CD4-positive, alpha-beta T cell treated with Interleukin-17A for 4 hours (primary cell): ENCODE results near the gene CALML6.

Experiments
- DNase-seq: peaks from one replicate; pipeline ENCODE4 v3.0.0-alpha.2; 2020; ENCODE audit warnings: mixed read lengths

Gene CALML6

DNA sequence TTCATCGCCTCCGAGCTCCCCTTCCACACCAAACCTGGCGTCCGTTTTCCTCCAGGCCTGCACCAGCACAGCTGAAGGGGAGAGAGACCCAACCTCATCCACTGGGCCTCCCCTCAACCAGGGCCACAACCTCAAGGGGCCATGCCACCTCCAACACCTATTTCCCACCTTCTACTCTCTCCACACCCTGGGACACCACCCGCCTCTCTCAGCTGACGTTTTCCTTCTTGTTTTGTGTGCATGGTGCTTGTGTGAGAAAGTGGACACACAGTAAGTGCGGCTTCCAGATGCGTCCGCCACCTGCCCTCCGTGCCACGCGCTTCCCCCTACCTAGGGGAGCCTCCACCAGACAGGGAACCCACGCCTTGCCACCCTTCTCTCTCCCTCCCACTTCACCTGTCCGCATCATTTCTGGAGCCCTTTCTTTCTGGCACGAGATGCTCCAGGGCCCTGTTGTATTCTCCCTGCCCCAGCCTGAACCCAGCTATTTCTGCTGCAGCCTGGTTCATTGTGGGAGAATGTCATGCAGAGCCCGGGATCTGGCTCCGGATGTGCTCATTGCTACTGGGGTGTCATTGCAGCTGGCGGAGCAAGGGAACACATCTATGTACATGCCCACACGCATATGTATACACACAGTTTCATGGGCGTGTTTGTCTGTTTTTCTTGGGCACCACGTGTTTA is 22.8 kb upstream of the CALML6 start:
- peak; percentile 19 for DNase-seq

DNA sequence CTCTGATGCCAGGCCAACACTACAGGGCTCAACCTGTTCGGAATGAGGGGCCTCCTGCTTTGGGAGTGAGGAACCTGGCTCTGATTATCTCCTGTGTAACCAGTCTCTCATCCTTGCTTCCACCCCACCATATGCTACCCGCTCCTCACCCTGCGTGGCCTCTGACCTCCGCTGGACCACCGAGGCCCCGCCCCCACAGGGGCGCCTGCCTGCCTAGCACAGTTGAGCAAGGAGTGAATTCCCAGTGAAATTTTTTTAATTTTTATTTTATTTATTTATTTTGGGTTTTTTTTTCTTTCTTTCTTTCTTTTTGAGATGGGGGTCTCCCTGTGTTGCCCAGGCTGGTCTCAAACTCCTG is 22.3 kb upstream of the CALML6 start:
- DNase-seq: no peak

DNA sequence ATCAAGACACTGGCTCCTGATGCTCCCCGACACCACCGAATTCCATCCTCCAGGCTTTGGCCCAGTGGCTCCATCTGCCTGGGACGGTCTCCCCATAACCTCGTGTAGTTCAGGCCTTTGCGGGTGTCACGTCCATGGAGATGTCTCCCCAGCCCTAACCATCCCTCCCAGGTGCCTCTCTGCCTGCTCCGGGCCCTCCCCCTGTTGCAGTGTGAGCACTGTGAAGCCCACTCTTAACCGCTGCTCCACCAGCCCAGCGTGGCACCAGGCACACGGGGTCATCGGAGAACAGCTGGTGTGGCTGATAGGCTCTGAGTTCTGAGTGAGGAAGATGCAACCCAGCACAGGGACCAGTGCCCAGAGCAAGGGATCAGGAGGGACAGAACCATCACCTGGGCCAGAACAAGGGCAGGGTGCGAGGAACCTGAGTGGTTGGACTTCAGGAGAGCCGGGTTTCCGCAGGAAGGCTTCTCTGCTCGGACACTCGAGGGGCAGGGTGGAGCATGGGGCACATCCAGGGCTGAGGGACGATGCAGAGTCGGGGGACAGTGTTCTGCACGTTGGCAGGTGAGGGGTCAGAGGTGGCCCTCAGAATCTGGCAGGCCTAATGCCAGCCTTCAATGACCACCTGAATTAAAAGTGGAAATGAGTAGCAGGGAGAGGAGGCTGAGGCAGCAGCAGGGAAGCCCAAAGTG is 21.6 kb upstream of the CALML6 start:
- DNase-seq: no peak

DNA sequence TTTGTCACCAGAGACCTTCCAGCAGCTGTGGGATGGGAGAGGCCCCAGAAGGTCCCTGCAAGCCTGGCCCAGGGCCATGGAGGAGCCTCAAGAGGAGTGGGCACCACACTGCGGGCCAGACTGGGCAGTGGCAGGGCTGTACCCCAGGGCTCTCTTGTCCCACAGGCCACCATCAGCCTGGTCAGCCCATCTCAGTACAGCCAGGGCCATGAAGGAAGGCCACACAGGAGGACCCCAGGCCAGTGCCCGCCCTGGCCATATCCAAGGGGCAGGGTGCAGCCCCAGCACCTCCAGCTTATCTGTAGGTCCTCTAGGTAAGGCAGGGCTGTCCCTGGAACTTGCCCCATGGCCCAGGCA is 21.1 kb upstream of the CALML6 start:
- DNase-seq: no peak

DNA sequence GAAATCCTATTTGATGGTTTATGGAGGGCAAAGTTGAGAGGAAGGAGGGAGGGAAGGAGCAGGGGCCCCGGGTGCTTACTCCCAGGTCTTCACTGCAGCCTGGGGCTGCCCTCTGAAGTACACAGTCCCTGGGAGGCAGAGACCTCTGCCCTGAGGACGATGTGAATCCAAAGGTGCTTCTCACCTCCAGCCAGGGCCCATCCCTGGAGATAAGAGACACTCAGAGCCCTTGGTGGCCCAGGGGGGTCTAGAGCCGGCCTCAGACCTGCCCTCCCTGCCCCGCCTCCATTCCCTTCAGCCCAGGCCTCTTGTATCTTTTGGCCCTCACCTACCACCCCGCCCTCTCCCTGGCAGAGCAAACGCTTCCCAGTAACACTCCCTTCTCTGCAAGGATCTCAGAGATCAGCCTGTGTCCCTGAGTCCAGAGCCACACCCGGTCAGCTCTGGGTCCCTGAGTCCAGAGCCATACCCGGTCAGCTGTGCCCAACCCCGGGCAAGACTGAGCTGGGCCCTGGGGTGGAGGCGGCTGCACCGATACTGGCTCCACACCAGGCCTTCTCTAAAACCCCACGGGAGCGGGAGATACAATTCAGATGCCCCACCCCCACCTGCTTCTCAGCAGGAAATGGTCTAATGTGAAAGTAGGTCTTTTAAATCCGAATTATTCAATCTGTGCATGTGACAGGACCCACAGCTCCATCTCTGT is 20.6 kb upstream of the CALML6 start:
- peak; percentile 40 for DNase-seq

DNA sequence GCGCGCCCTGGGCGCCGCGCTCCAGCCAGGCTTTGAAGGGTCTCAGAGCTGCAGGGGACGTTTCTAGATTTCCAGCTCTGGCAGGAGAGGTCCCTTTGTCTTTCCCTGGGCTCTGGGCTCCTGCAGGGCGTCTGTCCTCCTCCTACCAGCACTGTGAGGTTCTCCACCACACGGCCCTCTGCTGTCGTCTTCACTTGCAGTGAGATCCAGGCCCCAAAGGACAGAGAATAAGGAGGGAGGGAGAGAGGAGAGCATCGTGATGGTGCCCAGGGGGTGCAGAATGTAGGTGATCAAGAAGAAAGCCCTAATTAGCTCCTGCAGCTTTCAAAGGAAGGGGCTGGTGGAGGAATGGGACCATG is 20.0 kb upstream of the CALML6 start:
- no peak for DNase-seq

DNA sequence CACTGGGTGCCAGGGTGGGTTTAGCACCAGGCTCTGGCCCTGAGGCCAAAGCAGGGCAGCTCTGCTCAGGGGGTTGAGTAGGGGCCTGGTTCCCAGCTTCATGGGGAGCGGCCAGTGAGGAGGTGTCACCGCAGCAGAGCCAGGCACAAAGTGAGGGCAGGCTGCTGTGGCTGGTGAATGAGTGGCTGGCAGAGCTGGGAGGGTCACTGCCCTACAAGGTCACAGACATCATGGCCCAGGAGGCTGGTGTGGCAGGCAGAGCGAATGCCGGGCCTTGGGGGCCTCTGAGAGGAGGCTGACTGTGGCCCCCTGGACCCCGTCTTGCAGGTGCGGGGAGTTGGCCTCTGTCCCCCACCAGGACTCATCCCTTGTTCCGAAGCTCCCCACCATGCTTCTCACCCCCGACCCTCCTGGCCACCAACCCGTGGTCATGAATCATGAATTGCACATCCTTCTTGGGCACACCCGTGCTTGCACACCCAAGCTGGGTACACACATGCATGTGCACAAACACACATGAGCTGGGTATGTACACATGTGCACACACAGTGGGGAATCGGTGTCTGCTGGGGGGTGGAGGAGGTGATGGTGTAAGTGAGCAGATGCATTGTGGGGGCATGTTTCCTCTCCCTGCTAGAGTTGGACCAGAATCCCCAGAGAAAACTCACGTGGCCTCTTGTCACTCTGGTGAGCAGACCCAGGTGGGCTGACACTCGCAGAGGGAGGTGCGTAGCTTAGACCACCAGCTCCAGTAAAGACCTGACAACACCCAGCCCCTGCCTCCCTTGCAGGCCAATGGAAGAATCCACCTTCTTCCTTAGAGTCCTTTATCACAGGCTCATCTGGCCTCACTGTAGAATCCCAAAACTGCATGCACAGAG is 19.4 kb upstream of the CALML6 start:
- DNase-seq: no peak

DNA sequence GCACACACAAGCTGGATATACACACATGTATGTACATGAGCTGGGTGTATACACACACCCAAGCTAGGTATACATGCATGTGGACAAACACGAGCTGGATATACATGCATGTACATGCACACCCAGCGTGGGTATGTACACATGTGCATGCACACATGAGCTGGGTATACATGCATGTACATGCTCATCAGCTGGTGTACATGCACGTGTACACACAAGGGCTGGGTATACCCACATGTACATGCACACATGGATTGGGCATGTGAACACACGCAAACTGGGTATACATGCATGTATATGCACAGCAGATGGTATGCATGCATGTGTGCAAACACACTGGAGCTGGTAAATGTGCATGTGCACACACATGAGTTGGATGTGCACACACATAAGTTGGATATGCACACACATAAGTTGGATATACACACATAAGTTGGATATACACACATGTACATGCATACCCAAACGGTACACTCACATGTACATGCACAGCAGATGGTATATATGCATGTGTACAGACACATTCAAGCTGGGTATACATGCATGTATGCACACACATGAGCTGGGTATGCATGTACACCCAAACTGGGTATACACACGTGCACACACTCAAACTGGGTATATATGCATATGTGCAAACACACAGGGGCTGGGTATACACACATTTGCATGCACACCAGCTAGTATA is 16.7 kb upstream of the CALML6 start:
- DNase-seq: no peak

DNA sequence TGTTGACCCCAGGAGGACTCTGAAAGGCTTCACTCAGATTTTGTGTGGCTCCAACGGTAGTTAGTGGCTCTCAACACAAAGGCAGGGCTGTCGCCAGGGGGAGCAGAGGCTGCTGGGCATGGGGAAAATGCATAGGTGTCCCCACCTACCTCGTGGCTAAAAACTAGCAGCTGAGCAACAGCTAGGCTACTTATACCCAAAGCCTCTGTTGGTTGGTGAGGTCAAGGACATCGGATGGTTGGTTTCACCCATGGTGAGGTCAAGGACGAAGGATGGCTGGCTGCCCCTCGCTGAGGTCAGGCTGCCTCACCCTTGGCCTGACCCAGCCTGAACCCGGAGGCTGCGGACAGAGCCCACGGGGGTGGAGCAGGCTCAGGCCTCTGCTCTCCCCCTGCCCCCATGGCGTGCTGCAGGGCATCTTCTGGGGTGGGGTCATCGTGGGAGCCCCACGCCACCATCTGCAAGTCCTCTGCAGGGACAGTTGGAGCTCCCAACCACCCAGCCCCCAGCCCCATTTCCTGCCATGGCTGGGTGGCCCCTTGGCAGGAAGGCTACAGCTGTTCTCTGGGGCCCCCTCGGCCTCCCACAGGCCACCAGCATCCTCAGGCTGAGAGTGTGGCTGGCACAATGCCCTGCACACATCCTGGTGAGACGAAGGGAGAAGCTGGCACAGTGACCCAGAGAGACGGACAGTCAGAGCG is 15.6 kb upstream of the CALML6 start:
- DNase-seq: peak; percentile 52

DNA sequence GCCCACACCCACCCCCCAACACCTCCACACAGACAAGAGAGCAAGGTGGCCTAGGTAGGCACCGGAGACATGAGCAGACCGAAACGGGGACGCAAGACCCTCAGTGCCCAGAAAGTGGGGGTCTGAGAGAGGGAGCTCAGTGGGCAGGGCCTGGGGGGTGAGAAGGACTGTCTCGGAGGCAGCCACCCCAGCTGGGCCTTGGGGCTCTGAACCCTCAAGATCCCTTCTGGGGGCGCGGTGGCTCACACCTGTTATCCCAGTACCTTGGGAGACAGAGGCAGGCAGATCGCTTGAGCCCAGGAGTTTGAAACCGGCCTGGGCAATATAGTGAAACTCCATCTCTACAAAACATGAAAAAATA is 15.1 kb upstream of the CALML6 start:
- no peak for DNase-seq

DNA sequence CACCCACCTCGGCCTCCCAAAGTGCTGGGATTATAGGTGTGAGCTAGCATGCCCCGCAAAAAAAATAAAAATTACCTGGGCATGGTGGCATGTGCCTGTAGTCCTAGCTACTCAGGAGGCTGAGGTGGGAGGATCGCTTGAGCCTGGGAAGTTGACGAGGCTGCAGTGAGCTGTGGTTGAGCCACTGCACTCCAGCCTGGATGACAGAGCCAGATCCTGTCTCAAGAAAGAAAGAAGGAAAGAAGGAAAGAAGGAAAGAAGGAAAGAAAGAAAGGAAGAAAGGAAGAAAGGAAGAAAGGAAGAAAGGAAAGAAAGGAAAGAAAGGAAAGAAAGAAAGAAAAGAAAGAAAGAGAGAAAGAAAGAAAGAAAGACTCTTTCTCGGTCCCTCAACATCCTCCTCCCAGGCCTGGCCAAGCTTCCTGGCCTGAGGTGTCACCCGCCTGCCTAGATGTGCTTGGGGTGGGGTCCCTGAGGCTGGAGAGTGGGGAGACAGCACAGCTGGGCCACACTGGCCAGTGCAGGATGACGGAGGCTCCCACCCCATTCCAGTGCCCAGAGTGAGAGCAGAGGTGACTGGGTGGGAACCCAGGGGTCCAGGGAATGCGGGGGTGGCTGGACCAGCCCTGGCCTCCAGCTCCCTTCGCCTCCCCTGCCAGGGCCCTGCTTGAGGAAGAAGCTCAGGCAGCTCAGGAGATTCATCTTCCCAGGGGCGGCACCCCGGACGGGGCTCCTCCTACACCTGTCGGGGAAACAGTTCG is 14.0 kb upstream of the CALML6 start:
- no peak for DNase-seq

DNA sequence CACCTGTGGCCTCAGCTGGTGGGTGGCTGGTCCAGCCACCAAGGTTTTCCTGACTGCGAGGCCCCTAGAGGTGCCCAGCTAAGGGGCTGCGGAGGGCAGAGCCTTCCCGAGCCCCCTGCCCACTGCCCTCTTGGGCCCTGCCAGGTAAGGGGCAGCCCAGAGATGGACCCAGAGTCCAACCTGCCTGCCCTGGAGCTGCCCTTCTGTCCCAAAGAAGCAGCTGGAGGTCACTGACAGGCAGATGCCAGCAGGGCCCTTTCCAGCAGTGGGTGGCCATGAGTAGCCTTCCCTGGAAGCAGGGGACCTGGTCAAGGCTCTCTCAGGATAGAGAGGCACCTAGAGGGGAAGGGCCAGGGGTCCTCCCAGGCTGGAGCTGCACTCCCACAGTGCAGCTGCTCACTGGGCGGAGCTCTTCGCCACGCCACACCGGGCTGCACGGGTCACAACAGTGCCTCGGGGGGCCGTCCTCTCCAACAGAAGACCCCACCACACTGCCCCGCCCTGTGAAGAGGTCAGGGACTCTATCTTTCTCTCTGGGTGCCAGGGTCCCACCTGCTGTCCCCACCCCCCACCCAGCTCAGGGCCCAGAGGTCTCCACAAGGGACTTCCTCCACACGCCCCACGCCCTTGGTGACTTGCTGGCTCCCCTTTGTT is 13.3 kb upstream of the CALML6 start:
- DNase-seq: no peak

DNA sequence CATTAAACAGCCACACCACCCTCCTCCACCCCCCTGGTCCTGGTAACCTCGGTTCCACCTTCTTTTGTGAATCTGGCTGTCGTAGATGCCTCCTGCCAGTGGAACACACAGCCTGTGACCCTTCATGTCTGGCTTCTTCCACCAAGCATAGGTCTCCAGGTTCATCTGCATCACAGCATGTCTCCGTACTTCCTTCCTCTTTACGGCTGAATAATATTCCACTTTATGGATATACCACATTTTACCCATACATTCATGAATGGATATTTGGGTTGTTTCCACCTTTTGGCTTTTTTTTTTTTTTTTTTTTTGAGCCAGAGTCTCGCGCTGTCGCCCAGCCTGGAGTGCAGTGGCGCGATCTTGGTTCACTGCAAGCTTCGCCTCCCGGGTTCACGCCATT is 11.8 kb upstream of the CALML6 start:
- DNase-seq: no peak

DNA sequence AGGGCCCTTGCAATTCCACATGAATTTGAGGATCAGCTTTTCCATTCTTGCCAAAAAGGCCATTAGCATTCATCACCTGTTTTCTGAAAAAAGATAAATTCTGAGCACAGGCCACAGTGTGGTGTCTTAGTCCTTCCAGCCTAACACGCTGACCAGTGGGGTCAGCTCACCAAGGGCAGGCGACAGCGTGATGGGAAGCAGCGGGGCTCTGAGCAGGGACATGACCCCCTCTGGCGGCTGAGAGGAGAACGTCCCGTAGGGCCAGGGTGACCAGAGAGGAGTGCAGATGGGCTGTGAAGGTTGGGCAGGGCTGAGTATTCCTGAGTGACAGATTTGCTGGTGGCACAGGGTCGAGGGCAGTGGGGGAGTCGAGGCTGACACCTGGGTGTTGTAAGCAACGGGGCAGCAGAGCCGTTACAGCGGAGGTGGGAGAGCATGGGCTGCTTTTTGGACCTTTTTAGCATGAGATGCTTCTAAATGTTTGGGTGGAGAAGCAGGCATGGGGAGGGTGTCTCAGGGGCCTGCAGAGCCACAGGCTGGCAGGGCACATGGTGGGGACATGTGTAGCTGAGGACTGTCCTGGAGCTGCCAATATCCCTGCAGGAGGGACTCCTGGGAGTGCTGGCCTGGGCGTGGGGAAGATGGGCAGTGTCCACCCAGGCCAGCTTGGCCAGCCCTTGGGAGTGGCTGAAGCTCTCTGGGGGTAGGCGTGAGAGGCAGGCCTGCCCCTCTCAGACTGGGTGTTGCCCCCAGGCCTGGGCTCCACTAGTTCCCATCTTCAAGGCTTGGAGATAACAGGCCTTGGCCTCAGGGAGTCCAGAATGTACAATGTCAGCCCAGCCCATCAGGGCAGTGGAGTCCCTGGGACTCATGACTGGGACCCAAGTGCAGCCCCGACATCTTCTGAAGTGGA is 8.6 kb upstream of the CALML6 start:
- peak; percentile 78 for DNase-seq

DNA sequence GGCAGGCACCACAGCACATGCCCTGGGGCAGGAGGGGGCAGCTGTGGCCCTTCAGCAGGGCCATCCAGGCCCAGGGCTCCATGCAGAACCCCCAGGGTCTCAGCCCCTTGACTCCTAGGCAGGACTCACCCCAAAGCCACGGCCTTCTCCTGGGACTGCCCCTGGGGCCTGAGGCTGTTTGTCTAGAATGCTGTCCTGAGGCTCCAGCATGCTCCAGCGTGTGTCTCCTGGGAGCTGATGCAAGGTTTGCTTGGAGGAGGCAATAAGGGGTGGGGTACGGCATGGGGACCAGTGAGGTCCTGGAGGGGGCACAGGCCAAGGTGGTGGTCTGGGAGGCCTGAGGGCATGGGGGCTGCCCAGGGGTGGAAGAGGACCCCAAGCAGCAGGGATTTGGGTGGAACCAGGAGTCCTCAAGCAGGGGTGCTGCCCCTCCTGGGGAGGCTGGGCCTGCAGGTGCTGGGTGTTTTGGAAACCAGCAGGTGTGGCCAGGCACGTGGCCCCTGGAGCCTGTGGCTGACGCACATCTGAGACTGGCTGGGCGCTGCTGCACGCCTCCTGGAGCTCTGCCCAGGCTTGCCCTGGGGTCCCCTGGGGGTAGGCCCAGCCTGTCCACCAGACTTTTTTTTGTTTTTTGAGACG is 7.8 kb upstream of the CALML6 start:
- no peak for DNase-seq

DNA sequence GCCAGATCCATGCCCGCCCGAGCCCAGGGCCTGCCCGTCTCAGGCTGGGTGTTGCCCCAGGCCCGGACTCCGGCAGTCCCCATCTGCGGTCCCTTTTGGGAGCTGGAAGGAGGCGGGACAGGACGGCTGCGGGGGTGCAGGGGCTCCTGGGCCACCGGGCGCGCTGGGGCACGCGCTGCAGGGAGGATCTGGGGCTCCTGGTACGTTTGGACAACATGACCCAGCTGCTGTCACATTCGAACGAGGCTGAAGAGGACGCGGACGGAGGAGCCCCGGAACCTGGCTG is 6.6 kb upstream of the CALML6 start:
- DNase-seq: no peak

DNA sequence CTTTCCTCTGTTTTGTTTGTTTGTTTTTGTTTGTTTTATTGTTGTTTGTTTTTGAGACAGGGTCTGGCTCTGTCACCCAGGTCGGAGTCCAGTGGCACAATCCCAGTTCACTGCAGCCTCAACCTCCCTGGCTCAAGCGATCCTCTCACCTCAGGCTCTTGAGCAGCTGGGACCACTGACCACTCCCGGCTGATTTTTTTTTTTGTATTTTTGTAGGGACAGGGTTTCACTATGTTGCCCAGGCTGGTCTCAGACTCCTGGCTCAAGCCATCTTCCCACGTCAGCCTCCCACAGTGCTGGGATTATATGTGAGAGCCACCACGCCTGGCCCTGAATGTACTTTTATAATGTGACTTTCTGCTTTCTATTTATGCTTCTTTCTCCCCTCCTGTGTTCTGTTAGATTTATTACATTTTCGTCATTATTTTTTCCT is 5.0 kb upstream of the CALML6 start:
- no peak for DNase-seq

DNA sequence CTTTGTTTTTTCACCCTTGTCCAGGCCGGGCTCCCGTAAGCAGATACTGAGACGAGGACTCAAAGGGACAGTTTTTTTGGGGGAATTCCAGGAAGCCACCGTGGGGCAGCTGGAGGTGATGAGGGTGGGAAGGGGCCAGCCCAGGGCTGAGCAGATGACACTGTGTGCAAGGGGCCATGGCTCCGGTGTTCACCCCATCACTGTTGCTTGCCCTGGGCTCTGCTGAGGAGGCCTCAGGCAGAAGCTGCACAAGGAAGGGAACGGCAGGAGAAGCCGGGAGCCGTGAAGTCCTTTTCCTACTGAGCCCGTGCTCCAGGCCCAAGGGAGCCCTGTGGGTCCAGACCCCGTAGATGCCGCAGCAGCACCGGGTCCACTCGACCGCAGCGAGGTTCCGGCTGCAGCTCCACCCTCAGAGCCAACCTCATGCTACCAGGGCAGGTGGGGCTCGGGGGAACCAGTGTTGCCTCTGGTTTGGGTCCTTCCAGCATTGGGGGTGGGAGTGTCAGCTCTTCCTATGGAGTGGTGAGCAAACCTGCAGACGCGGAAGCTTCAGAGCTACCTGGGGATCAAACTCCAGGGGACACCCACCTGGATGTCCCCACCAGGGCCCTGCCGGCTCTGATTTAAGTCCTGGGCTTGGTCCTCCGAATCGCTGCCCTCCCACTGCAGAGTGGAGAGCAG is 4.3 kb upstream of the CALML6 start:
- peak; percentile 1 for DNase-seq
